RWPE2 (cell line): Measurements from ENCODE around the gene UVRAG.

ENCODE experiments used
- ATAC-seq: fragments of 200-7000 bp; cut with Tn5 transposase; 3 replicates; pipeline ENCODE4 v1.9.1; 2021; ENCODE audit warnings: low read depth
- DNase-seq: peaks from one replicate; pipeline ENCODE4 v3.0.0-alpha.2; 2020; ENCODE audit warnings: low spot score
- H3K27ac ChIP-seq: fragments of 450-650 bp; 2 replicates; pipeline ENCODE4 v1.5.1; 2017; ENCODE audit warnings: mild to moderate bottlenecking; ENCODE audit not compliant: poor library complexity, severe bottlenecking
- H3K27me3 ChIP-seq: fragments of 250-450 bp; sonication (Bioruptor Pico); 2 replicates; pipeline ENCODE4 v1.5.1; 2021; ENCODE audit warnings: mild to moderate bottlenecking, moderate library complexity; ENCODE audit not compliant: insufficient read depth, poor library complexity, severe bottlenecking
- H3K36me3 ChIP-seq: fragments of 250-450 bp; sonication (Bioruptor Pico); 2 replicates; pipeline ENCODE4 v1.5.1; 2020; ENCODE audit warnings: low read depth, mild to moderate bottlenecking, moderate library complexity
- H3K4me1 ChIP-seq: fragments of 250-450 bp; sonication (Bioruptor Pico); 2 replicates; pipeline ENCODE4 v1.5.1; 2021; ENCODE audit warnings: mild to moderate bottlenecking, moderate library complexity; ENCODE audit not compliant: insufficient read depth, poor library complexity, severe bottlenecking
- H3K4me3 ChIP-seq: fragments of 250-450 bp; sonication (Bioruptor Pico); 2 replicates; pipeline ENCODE4 v1.5.1; 2021; ENCODE audit warnings: mild to moderate bottlenecking, moderate library complexity; ENCODE audit not compliant: severe bottlenecking
- H3K9me3 ChIP-seq: fragments of 250-450 bp; sonication (Bioruptor Pico); 2 replicates; pipeline ENCODE4 v1.5.1; 2021; ENCODE audit warnings: mild to moderate bottlenecking, moderate library complexity; ENCODE audit not compliant: severe bottlenecking
- CTCF ChIP-seq: fragments of 450-650 bp; IDR thresholded peaks from one replicate; pipeline ENCODE4 v1.5.1; 2017; ENCODE audit warnings: mild to moderate bottlenecking, moderate library complexity; ENCODE audit not compliant: poor library complexity, severe bottlenecking

UVRAG gene

GRCh38 chr11:75779960-75780359 lies 35.0 kb upstream of the UVRAG start:
- Histone ChIP-seq H3K27ac (no peak overlapping the region), H3K27me3 (no peaks in the 10 kb centered on the region), H3K36me3 (no peaks in the 10 kb centered on the region), H3K4me3 (no peak overlapping the region), H3K9me3 (no peaks in the 10 kb centered on the region), H3K4me1 (peaks cover 14% of the 10 kb centered on the region)
- ATAC-seq = no peak
- DNase-seq = no peak
- no peak for TF ChIP-seq CTCF

- Histone ChIP-seq H3K27ac (no peak overlapping the region), H3K36me3 (no peaks in the 10 kb centered on the region), H3K9me3 (no peaks in the 10 kb centered on the region), H3K27me3 (no peaks in the 10 kb centered on the region), H3K4me3 (no peak overlapping the region), H3K4me1 (peaks cover 14% of the 10 kb centered on the region)
- ATAC-seq (no peak), DNase-seq (no peak)
- no peak for TF ChIP-seq CTCF
Observed at GRCh38 chr11:75780888-75781287, 34.1 kb upstream of the UVRAG start.

GRCh38 chr11:75781296-75781695 lies 33.7 kb upstream of the UVRAG start:
- Histone ChIP-seq H3K4me3 (no peak overlapping the region), H3K27ac (no peak overlapping the region), H3K9me3 (no peaks in the 10 kb centered on the region), H3K36me3 (no peaks in the 10 kb centered on the region), H3K4me1 (peaks cover 14% of the 10 kb centered on the region), H3K27me3 (no peaks in the 10 kb centered on the region)
- no peak for TF ChIP-seq CTCF
- DNase-seq (no peak), ATAC-seq (no peak)

- peaks cover 14% of the 10 kb centered on the region for H3K4me1 ChIP-seq
- no peak overlapping the region for H3K4me3 ChIP-seq
- H3K36me3 ChIP-seq = no peaks in the 10 kb centered on the region
- ATAC-seq (no peak), DNase-seq (no peak)
- no peak overlapping the region for H3K27ac ChIP-seq
- no peak for TF ChIP-seq CTCF
- no peaks in the 10 kb centered on the region for H3K27me3 ChIP-seq
- H3K9me3 ChIP-seq = no peaks in the 10 kb centered on the region
Observed at GRCh38 chr11:75781831-75782230, 33.2 kb upstream of the UVRAG start.

GRCh38 chr11:75782540-75783263 lies 32.3 kb upstream of the UVRAG start:
- ATAC-seq (peak; percentile 77), DNase-seq (no peak)
- Histone ChIP-seq H3K4me3 (no peak overlapping the region), H3K36me3 (no peaks in the 10 kb centered on the region), H3K4me1 (peaks cover 9% of the 10 kb centered on the region), H3K27me3 (no peaks in the 10 kb centered on the region), H3K27ac (peak overlapping the region; percentile 35), H3K9me3 (no peaks in the 10 kb centered on the region)
- no peak for TF ChIP-seq CTCF
